GM06990 (cell line): ENCODE data around the gene FLNC.

Source experiments
- DNase-seq: peaks from one replicate; pipeline ENCODE4 v3.0.0-alpha.2; 2011; ENCODE audit not compliant: insufficient read length; ENCODE audit errors: extremely low read depth
- H3K27me3 ChIP-seq: replicated peaks from 2 replicates; pipeline ENCODE4 v1.6.0; 2011; ENCODE audit warnings: low read length; ENCODE audit not compliant: control insufficient read depth, insufficient read depth
- H3K36me3 ChIP-seq: 2 replicates; pipeline ENCODE4 v1.5.1; 2011; ENCODE audit warnings: low read length; ENCODE audit not compliant: control insufficient read depth, insufficient read depth
- H3K4me3 ChIP-seq: replicated peaks from 2 replicates; pipeline ENCODE4 v1.5.1; 2011; ENCODE audit warnings: low read depth, mild to moderate bottlenecking, control low read depth, low read length
- TF ChIP-seq, protein P1 (sequence below): IDR thresholded peaks from 2 replicates; pipeline ENCODE4 v1.5.1; 2011; ENCODE audit warnings: low read length, control low read depth, mild to moderate bottlenecking, inconsistent platforms; ENCODE audit not compliant: insufficient read depth, poor library complexity, severe bottlenecking

Gene FLNC

DNA sequence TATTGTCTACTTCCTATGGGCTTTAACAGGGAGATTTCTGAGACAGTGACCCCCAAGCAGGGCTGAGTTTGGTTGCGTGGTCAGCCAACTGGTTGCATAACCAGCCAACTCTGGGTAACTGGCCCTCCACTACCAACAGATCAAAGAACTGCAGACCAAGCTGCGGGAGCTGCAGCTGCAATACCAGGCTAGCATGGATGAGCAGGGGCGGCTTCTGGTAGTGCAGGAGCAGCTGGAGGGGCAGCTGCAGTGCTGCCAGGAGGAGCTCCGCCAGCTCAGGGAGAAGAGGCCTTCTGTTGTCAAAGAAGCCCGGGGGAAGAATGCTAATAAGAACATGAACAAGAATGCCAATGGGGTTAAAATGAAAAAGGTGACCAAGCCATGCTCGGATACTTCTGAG lies 15.7 kb upstream of the FLNC start:
- no peak for DNase-seq

DNA sequence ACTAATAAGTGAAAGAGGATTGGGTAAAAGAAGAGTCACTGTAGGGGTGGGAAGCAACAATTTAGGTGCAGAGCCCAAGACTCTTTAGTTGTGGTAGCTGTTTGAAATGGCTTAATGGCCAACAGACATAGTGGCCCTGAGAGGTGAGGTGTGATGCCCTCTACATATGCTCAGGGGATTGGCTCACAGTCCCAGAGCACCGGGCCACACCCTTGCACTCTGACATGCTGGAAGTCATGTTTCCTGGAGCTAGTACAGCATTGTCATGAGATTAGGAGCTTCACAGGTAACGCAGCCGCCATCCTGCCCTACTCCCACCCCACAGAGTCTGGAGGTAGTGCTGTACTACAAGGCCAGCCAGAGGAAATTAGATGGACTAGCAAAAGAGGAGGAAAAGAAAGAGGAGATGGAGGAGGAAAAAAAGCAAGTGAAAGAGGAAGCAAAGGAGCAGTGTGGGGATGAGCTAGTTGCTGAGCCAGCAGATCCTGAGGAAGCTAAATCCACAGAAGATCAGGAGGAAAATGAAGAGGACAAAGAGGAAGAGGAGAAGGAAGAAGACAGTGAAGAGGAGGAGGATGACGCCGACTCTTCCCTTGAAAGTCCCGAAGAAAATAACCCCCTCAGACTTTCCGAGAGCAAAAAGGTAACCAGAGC lies 14.8 kb upstream of the FLNC start:
- TF ChIP-seq, protein P1, sequence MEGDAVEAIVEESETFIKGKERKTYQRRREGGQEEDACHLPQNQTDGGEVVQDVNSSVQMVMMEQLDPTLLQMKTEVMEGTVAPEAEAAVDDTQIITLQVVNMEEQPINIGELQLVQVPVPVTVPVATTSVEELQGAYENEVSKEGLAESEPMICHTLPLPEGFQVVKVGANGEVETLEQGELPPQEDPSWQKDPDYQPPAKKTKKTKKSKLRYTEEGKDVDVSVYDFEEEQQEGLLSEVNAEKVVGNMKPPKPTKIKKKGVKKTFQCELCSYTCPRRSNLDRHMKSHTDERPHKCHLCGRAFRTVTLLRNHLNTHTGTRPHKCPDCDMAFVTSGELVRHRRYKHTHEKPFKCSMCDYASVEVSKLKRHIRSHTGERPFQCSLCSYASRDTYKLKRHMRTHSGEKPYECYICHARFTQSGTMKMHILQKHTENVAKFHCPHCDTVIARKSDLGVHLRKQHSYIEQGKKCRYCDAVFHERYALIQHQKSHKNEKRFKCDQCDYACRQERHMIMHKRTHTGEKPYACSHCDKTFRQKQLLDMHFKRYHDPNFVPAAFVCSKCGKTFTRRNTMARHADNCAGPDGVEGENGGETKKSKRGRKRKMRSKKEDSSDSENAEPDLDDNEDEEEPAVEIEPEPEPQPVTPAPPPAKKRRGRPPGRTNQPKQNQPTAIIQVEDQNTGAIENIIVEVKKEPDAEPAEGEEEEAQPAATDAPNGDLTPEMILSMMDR: no peak

More for the DNA sequence above, 15.7 kb upstream of the FLNC start:
- no peak overlapping the region for H3K4me3 ChIP-seq
- no peaks in the 10 kb centered on the region for H3K36me3 ChIP-seq
- TF ChIP-seq, protein P1: no peak
- peaks cover 4% of the 10 kb centered on the region for H3K27me3 ChIP-seq

DNA sequence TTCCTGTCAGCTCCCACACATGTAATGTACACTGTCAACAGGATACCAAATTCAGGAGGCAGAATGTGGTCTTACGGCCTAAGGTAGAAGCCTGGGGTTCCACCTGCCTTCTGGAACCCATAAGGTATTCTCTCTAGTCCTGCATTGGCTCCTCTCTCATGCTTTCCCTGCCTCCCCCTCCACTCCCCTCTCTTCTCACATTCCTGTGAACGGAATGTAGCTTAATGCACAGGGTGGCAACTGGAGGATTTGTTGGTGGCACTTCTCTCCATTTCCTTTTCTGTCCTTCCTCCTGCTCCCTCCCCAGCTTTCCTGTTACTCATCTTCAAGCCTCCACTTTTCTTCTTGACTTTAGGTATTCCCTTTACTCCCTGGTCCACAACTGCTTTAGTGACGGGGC lies 11.5 kb upstream of the FLNC start:
- Histone ChIP-seq H3K4me3 (no peak overlapping the region), H3K36me3 (no peaks in the 10 kb centered on the region), H3K27me3 (peaks cover 4% of the 10 kb centered on the region)
- no peak for DNase-seq
- TF ChIP-seq, protein P1: no peak

More for the DNA sequence above, 14.8 kb upstream of the FLNC start:
- no peak overlapping the region for H3K4me3 ChIP-seq
- no peaks in the 10 kb centered on the region for H3K36me3 ChIP-seq
- H3K27me3 ChIP-seq: peaks cover 4% of the 10 kb centered on the region
- DNase-seq: no peak

DNA sequence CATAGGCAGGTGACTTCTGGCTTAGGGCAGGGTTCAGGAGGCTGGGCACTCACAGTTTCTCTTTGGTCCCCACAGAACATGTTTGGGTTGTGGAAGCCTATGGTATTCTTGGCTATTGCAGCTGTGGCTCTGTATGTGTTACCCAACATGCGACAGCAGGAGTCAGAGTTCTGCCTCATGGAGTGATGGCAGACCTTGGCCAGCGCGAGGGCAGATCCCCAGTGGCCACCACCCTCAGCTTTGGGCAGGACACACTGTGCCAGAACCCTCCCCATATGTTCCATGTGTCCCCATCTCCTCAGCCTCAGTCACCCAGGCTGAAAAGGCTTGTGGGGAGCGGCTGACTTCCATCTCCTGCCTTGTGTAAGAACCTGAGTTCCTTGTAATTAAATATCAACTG lies 8.5 kb upstream of the FLNC start:
- no peak for DNase-seq
- TF ChIP-seq, protein P1: no peak
- Histone ChIP-seq H3K36me3 (no peaks in the 10 kb centered on the region), H3K4me3 (no peak overlapping the region), H3K27me3 (no peaks in the 10 kb centered on the region; the same call in 1 of the 2 replicates)

DNA sequence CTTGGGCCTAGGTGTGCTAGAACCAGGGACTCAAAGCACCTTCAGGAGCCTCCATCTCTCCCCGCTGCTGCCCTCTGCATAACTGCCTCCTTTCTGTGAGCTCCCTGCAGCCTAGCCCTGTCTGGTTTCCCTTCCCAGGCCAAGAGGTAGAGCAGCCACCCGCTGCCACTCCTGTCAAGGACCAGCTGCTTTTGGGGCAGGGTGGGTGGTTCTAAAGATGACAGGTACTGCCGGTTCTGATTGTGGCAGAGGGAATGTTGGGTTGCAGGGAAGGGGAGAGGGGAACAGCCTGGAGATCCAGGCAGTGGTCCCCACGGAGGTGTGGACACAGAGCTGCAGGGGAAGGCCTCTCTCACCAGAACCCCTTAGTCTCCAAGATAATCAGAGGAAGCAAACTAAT lies 3.7 kb upstream of the FLNC start:
- no peak for DNase-seq

More for the DNA sequence above, 3.7 kb upstream of the FLNC start:
- TF ChIP-seq, protein P1: no peak
- H3K4me3 ChIP-seq: no peak overlapping the region
- H3K27me3 ChIP-seq: peaks cover 3% of the 10 kb centered on the region
- H3K36me3 ChIP-seq: no peaks in the 10 kb centered on the region
